ENCODE results near the gene SRRM4. TPM values are rescaled to one million over a fixed set of nuclear protein-coding genes. Genes with fewer than 3 reads are reported as not detected.

Gene SRRM4
- total RNA-seq, 1 experiment from 2014 or later = 0.02 TPM

- no peak overlapping the region for H2AFZ ChIP-seq (ENCODE audit: low read depth, low read length, poor library complexity, severe bottlenecking)
- ChIA-PET RAD21 (ENCODE audit: low non-redundant PET in 1 of 2, low total read pairs in 2 of 2, uncharacterized antibody in 2 of 2, unreplicated experiment in 2 of 2) (no interaction called here), CTCF (interaction anchor here (0.7 to 1.2 kb wide), 3 partner anchors 57 to 464 kb away, joined by 3 to 4 read pairs (median 4); no protein-coding TSS in a partner anchor), POLR2A (no interaction called here)
- peak; percentile 89 for ATAC-seq
- no peaks in the 10 kb centered on the region for H3K36me3 ChIP-seq (ENCODE audit: control insufficient read depth in 1 of 2, insufficient read depth in 2 of 2, low read length in 2 of 2)
- intact Hi-C loops (cut with micrococcal nuclease) = loop anchor here (1.0 to 10.0 kb wide), 2 partner anchors 433 to 565 kb away; no protein-coding TSS in a partner anchor
- TF ChIP-seq RAD21 (IDR thresholded peaks at IDR 0.05; ENCODE audit: low read depth) = peak; percentile 58
- no peak for TF ChIP-seq JUND (IDR thresholded peaks at IDR 0.05)
- no peak for TF ChIP-seq YY1 (IDR thresholded peaks at IDR 0.05; ENCODE audit: extremely low read depth, insufficient replicate concordance, low read depth, low read length)
- TF ChIP-seq CTCF (IDR thresholded peaks at IDR 0.05 in 2 of 3, conservative IDR thresholded peaks at IDR 0.05 in 1 of 3; ENCODE audit: borderline replicate concordance in 1 of 3, insufficient read depth in 1 of 3, low read depth in 2 of 3, low read length in 2 of 3) = peak; percentile 56 to 92 (median 82)
- TF ChIP-seq POLR2AphosphoS5 (IDR thresholded peaks at IDR 0.05; ENCODE audit: low read depth, low read length) = no peak
- no peak overlapping the region for H3K9ac ChIP-seq (ENCODE audit: low read length)
- H4K20me1 ChIP-seq (ENCODE audit: insufficient read depth) = no peaks in the 10 kb centered on the region
- no peaks in the 10 kb centered on the region for H3K79me2 ChIP-seq (ENCODE audit: insufficient read depth, low read length)
- H3K9me3 ChIP-seq (ENCODE audit: control insufficient read depth in 1 of 2, insufficient read depth in 1 of 2, low read depth in 1 of 2, low read length in 2 of 2) = no peaks in the 10 kb centered on the region
- H3K27ac ChIP-seq (ENCODE audit: low read depth, low read length) = no peak overlapping the region
- DNase-seq (ENCODE audit: low read depth, low spot score) = peak; percentile 42
- no peaks in the 10 kb centered on the region for H3K4me1 ChIP-seq (ENCODE audit: control insufficient read depth in 1 of 2, insufficient read depth in 2 of 2, low read length in 2 of 2)
- H3K27me3 ChIP-seq (ENCODE audit: insufficient read depth, low read length) = peaks cover 23% of the 10 kb centered on the region; the same call in 1 of the 2 replicates
- no peaks in the 10 kb centered on the region for H3K9me2 ChIP-seq (ENCODE audit: insufficient read depth)
- no peak overlapping the region for H3K4me3 ChIP-seq (replicated peaks in 1 of 2; ENCODE audit: low read depth in 1 of 2, low read length in 2 of 2)
- BruUV-seq (replicated peaks) = no TSS peak
- H3K4me2 ChIP-seq (ENCODE audit: low read length) = no peak overlapping the region
Measured at GRCh38 chr12:118979763-118980406, 1.5 kb upstream of the SRRM4 start.

- ChIA-PET RAD21 (ENCODE audit: low non-redundant PET in 1 of 2, low total read pairs in 2 of 2, uncharacterized antibody in 2 of 2, unreplicated experiment in 2 of 2) (no interaction called here), POLR2A (no interaction called here), CTCF (no interaction called here)
- Histone ChIP-seq H3K4me2 (ENCODE audit: low read length) (no peak overlapping the region), H3K9me2 (ENCODE audit: insufficient read depth) (no peaks in the 10 kb centered on the region), H3K27me3 (ENCODE audit: insufficient read depth, low read length) (peaks cover 23% of the 10 kb centered on the region; the same call in 1 of the 2 replicates), H2AFZ (ENCODE audit: low read depth, low read length, poor library complexity, severe bottlenecking) (no peak overlapping the region), H3K4me1 (ENCODE audit: control insufficient read depth in 1 of 2, insufficient read depth in 2 of 2, low read length in 2 of 2) (no peaks in the 10 kb centered on the region), H3K36me3 (ENCODE audit: control insufficient read depth in 1 of 2, insufficient read depth in 2 of 2, low read length in 2 of 2) (no peaks in the 10 kb centered on the region), H3K27ac (ENCODE audit: low read depth, low read length) (no peak overlapping the region), H3K79me2 (ENCODE audit: insufficient read depth, low read length) (no peaks in the 10 kb centered on the region), H4K20me1 (ENCODE audit: insufficient read depth) (no peaks in the 10 kb centered on the region), H3K4me3 (replicated peaks in 1 of 2; ENCODE audit: low read depth in 1 of 2, low read length in 2 of 2) (no peak overlapping the region), H3K9ac (ENCODE audit: low read length) (no peak overlapping the region), H3K9me3 (ENCODE audit: control insufficient read depth in 1 of 2, insufficient read depth in 1 of 2, low read depth in 1 of 2, low read length in 2 of 2) (no peaks in the 10 kb centered on the region)
- no peak for DNase-seq (ENCODE audit: low read depth, low spot score)
- no peak for ATAC-seq
- TF ChIP-seq EZH2phosphoT487 (IDR thresholded peaks at IDR 0.05; ENCODE audit: borderline replicate concordance) (no peak), ZFX (IDR thresholded peaks at IDR 0.05) (no peak), CTCF (IDR thresholded peaks at IDR 0.05 in 2 of 3, conservative IDR thresholded peaks at IDR 0.05 in 1 of 3; ENCODE audit: borderline replicate concordance in 1 of 3, insufficient read depth in 1 of 3, low read depth in 2 of 3, low read length in 2 of 3) (no peak), MAX (IDR thresholded peaks at IDR 0.05) (no peak)
- BruUV-seq (replicated peaks) = no TSS peak
- intact Hi-C loops (cut with micrococcal nuclease) = no loop called here
Measured at GRCh38 chr12:118980407-118981014, 830 bp upstream of the SRRM4 start.

Data from HCT116 (cell line).